GM18873 (cell line): Measurements from ENCODE around the gene MT1B.

Source experiments
- ATAC-seq: cut with Tn5 transposase; IDR thresholded peaks from one replicate; pipeline ENCODE4 v1.9.1; 2021; ENCODE audit warnings: mild to moderate bottlenecking, moderate library complexity, moderate number of reproducible peaks; ENCODE audit not compliant: unreplicated experiment, low FRiP score

The MT1B gene

DNA sequence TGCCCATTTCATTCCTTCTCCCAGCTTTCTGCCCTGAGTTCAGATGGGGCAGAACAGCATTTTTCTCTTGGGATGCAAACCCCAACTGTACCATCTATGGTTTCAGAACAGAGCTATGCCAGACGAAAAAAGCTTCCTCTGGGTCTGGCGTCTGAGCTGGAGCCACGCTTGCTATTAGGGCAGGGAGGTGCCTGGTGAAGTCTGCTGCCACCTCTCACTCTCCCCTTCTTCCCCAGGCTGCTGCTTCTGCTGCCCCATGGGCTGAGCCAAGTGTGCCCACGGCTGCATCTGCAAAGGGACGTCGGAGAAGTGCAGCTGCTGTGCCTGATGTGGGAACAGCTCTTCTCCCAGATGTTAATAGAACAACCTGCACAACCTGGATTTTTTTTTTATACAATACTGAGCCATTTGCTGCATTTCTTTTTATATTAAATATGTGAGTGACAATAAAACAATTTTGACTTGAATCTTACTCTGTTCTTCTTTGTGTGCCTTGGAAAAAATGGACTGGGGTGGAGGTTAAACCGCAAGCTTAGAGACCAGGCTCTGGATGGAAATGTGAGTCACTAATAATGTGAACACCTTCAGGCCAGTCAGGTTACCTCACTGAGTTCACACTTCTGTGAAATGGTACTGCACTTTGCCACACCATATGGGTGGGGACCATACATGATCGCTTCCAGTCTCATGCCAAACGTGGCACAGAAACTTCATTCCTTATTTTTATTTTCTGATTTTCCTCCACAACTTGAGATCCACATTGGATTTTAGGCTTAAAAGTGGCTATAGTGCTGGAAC lies 14.9 kb upstream of the MT1B start:
- no peak for ATAC-seq

GRCh38 chr16:56637814-56638750 lies 13.6 kb upstream of the MT1B start, which contains the start of gene MT1A:
Gene MT1A, plus strand, starts transcription at chr16:56638666. Its CDS starts 73 bp downstream, at chr16:56638739.
- ATAC-seq = no peak

- ATAC-seq = no peak
These were observed 12.6 kb upstream of the MT1B start for GRCh38 chr16:56639045-56639444.

DNA sequence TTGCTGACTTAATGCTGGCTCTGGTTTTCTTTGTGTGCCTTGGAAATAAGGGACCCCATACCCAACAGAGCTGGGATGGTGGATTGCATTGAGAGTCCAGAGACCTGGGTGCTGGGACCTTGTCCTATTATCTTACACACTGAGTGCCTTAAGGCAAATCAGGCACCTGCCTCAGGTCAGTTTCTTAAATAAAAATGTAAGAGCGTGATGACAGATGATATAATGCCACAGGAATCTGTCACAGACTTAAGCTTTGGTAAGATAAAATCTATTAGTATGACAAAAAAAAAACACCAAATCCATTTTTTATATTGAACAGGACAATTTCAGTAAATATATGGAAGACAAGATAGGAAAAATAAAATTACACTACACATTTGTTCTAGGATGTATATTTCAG lies 11.6 kb upstream of the MT1B start:
- no peak for ATAC-seq

GRCh38 chr16:56641166-56641565 lies 10.5 kb upstream of the MT1B start:
- ATAC-seq = no peak

GRCh38 chr16:56643080-56643778 lies 8.5 kb upstream of the MT1B start:
- ATAC-seq = no peak

- ATAC-seq = no peak
These were observed 7.9 kb upstream of the MT1B start for GRCh38 chr16:56643833-56644232.

DNA sequence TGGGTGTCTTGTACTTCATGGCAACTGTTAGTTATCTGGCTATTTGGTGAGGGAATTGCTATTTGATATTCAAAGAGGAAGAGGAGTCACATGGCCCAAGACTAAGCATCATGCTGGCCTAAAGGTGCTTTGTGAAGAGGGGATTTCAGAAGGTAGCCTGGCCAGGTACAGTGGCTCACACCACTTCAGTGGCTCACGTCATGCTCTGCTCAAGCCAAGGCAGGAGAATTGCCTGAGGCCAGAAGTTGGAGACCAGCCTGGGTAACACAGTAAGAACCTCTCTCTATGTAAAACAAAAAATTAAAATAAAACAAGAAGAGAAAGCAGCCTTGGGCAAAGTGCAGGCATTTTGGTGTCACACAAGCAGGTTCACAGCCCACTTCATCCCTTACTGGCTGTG lies 6.4 kb upstream of the MT1B start:
- no peak for ATAC-seq

- no peak for ATAC-seq
These were observed 5.8 kb upstream of the MT1B start for GRCh38 chr16:56645838-56646237.

DNA sequence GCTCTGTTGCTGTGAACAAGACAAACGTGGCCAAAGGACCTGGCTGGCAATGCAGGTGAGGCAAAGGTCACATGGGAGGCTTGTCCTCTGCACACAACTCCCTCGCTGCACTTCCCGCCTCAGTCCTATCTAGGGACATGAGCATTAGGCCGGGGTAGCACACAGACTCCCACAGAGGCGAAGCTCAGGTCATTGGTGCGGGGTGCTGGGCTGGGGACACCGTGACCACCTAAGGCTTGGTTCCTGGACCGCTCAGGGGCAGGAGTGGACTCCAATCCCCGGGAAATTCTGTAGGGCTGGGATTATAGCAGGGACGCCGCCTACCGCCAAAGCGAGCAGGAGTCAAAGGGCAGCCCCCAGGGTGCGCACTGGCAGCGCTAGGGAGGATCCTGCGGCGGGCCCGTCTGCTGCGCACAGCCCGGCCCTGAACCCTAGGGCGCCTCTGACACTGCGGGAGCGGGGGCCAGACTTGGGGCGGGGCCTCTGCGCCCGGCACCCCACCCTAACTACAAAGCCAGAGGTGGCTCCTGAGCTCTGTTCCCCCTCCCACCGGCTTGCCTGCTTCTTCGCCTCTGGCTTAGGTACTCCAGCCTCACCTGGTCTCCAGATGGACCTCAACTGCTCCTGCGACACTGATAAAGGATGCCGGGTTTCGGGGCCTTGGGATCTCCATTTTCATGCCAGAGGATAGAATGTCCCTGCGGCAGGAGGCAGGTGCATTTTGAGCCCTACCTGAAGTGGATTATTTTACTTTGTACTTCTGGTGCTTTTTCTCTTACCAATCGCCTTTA lies 3.9 kb upstream of the MT1B start:
- no peak for ATAC-seq

DNA sequence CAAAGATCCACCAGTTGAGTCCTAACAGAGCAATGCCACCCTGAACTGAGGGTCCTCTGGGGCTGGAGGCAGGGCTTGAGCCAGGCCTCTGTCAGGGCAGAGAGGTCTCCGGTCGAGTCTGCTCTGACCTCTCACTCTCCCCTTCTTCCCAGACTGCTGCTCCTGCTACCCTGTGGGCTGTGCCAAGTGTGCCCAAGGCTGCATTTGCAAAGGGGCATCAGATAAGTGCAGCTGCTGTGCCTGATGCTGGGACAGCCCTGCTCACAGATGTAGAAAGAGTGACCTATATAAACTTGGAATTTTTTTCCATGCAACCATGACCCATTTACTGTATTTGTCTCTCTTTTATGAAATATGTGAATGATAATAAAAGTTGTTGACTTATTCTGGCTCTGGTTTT lies 2.4 kb upstream of the MT1B start:
- no peak for ATAC-seq

- ATAC-seq = no peak
These were observed 1.9 kb upstream of the MT1B start for GRCh38 chr16:56649820-56650219.

DNA sequence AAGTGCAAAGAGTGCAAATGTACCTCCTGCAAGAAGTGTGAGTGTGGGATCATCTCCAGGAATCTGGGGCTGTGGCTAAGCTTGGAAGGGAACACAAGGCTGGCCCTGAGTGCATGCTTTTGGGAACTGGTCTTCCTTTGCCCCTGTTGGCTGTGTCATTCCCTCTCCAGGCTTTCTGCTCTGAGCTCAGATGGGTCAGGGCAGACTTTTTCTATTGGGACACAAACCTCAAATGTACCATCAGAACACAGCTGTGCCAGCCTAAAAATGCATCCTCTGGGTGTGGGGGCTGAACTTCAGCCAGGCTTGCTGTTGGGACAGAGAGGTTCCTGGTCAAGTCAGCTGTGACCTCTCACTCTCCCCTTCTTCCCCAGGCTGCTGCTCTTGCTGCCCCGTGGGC lies 914 bp downstream of the MT1B start:
- no peak for ATAC-seq

DNA sequence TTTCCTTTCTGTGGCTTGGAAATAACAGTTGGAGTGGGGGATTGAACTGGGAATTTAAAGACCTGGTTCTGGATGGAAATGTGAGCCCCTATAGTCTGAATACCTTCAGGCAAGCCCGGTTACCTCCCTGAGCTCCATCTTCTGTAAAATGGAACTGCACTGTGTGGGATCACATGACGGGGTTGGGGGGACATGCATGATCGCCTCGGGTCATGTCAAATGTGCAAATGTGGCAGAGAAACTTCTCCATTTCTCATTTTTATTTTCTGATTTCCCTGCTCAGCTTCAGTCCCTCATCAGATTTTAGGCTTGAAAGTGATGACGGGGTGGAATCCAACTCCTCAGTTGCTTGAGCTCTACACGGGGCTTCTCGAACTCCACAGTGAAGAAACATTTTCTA lies 1.5 kb downstream of the MT1B start:
- no peak for ATAC-seq

DNA sequence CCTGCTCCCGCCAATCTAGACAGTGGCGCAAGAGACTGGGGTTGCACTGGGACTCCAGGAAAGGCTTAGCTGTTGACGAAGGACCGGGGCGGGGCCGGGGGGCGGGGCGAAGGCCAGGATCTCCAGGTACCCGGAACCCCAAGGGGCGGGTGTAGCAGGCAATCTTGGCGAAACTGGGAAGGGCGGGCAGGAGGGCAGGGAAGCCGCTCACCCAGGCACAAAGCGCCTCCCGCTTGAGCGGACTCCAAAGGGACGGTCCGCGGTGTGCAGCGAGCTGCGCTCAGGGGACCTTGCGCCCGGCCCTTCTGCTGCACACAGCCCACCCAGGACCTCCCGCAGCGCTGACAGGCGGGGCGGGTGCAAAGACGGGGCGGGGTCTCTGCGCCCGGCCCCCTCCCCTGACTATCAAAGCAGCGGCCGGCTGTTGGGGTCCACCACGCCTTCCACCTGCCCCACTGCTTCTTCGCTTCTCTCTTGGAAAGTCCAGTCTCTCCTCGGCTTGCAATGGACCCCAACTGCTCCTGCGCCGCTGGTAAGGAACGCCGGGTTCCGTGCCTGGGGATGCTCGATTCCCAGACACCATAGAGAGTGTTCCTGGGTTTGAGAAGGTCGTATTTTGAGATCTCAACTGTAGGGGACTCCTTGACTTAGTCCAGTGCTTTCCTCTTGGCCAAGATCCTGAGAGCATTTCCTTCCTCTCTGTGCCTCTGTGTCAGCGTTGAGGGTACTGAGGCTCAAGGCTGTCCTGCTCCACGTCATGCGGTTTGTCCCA lies 6.1 kb downstream of the MT1B start, which contains the start of gene MT1F:
MT1F (plus strand) TSS at position 405 of the 772 bp plus-strand sequence; CDS start at position 505, 100 bp downstream.
- ATAC-seq = no peak

GRCh38 chr16:56658327-56658875 lies 6.7 kb downstream of the MT1B start:
- ATAC-seq = no peak

GRCh38 chr16:56662357-56663354 lies 11.0 kb downstream of the MT1B start:
- ATAC-seq = no peak

DNA sequence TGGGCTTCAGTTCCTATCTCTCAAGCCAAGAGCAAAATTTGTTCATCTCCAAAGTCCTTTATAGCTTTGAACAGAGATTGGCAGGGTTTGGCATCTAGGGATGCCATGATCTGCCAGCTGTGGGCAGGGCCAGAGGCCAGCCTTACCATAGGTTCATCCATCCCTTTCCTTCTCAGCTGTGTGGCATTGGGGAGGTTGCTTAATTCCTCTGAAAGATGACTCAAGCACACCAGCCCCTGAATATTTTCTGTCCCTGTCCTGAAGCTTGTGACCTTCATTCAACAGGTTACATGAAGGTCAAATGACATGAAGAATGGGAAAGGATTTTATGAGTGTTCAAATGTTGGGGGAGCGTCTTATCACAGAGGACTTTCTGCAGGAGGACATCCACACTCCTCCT lies 12.8 kb downstream of the MT1B start:
- no peak for ATAC-seq
